Measurements from ENCODE around the gene TTC28. TPM values are rescaled to one million over a fixed set of nuclear protein-coding genes. Genes with fewer than 3 reads are reported as not detected.

Gene TTC28
- total and polyA plus RNA-seq, 2 donors (not counting 1 experiment from before 2014, with no cell fraction given) = 8.2 to 31.4 TPM

GRCh38 chr22:28450109-28450508 is 229.5 kb downstream of the TTC28 start:
- no peaks in the 10 kb centered on the region for H3K27me3 ChIP-seq (ENCODE audit: control insufficient read depth, insufficient read depth, low read length)
- H3K79me2 ChIP-seq (ENCODE audit: control insufficient read depth, insufficient read depth, low read length) = no peaks in the 10 kb centered on the region
- H3K4me3 ChIP-seq (replicated peaks in 1 of 4; ENCODE audit: control extremely low read depth in 1 of 4, insufficient read depth in 1 of 4, low read depth in 3 of 4, low read length in 4 of 4) = no peak overlapping the region
- H2AFZ ChIP-seq (ENCODE audit: low read length) = no peak overlapping the region
- DNase-seq (ENCODE audit: low read depth in 2 of 2) = no peak
- no peak overlapping the region for H3K4me2 ChIP-seq (ENCODE audit: extremely low read depth, insufficient read depth, low read length)
- no peaks in the 10 kb centered on the region for H3K9me3 ChIP-seq (ENCODE audit: control insufficient read depth, insufficient read depth, low read depth, low read length)
- TF ChIP-seq EZH2 (IDR thresholded peaks at IDR 0.05; ENCODE audit: low read length, missing control alignments) (no peak), CTCF (conservative IDR thresholded peaks at IDR 0.05 in 1 of 2, IDR thresholded peaks at IDR 0.05 in 1 of 2; ENCODE audit: low read depth in 1 of 2, low read length in 2 of 2) (no peak)
- H3K36me3 ChIP-seq (ENCODE audit: control insufficient read depth, insufficient read depth, low read length) = no peaks in the 10 kb centered on the region
- no peaks in the 10 kb centered on the region for H4K20me1 ChIP-seq (ENCODE audit: control insufficient read depth, extremely low read depth, insufficient read depth, low read length)
- no peak overlapping the region for H3K27ac ChIP-seq (ENCODE audit: insufficient read depth, low read length)
- H3K9ac ChIP-seq (ENCODE audit: insufficient read depth, low read length) = no peak overlapping the region
- no peaks in the 10 kb centered on the region for H3K4me1 ChIP-seq (ENCODE audit: control insufficient read depth, extremely low read depth, insufficient read depth, low read length)

- H3K27ac ChIP-seq (ENCODE audit: insufficient read depth, low read length) = no peak overlapping the region
- no peaks in the 10 kb centered on the region for H3K79me2 ChIP-seq (ENCODE audit: control insufficient read depth, insufficient read depth, low read length)
- no peak overlapping the region for H3K9ac ChIP-seq (ENCODE audit: insufficient read depth, low read length)
- DNase-seq (ENCODE audit: low read depth in 2 of 2) = no peak
- H3K27me3 ChIP-seq (ENCODE audit: control insufficient read depth, insufficient read depth, low read length) = no peaks in the 10 kb centered on the region
- no peaks in the 10 kb centered on the region for H3K36me3 ChIP-seq (ENCODE audit: control insufficient read depth, insufficient read depth, low read length)
- TF ChIP-seq EZH2 (IDR thresholded peaks at IDR 0.05; ENCODE audit: low read length, missing control alignments) = no peak
- TF ChIP-seq CTCF (conservative IDR thresholded peaks at IDR 0.05 in 1 of 2, IDR thresholded peaks at IDR 0.05 in 1 of 2; ENCODE audit: low read depth in 1 of 2, low read length in 2 of 2) = no peak
- H3K4me3 ChIP-seq (replicated peaks in 1 of 4; ENCODE audit: control extremely low read depth in 1 of 4, insufficient read depth in 1 of 4, low read depth in 3 of 4, low read length in 4 of 4) = no peak overlapping the region
- H3K4me1 ChIP-seq (ENCODE audit: control insufficient read depth, extremely low read depth, insufficient read depth, low read length) = peaks cover 3% of the 10 kb centered on the region
- H3K4me2 ChIP-seq (ENCODE audit: extremely low read depth, insufficient read depth, low read length) = no peak overlapping the region
- no peak overlapping the region for H2AFZ ChIP-seq (ENCODE audit: low read length)
- peaks cover under 1% of the 10 kb centered on the region for H4K20me1 ChIP-seq (ENCODE audit: control insufficient read depth, extremely low read depth, insufficient read depth, low read length)
- H3K9me3 ChIP-seq (ENCODE audit: control insufficient read depth, insufficient read depth, low read depth, low read length) = no peaks in the 10 kb centered on the region
Observed at GRCh38 chr22:28449041-28449440, 230.6 kb downstream of the TTC28 start.

DNA sequence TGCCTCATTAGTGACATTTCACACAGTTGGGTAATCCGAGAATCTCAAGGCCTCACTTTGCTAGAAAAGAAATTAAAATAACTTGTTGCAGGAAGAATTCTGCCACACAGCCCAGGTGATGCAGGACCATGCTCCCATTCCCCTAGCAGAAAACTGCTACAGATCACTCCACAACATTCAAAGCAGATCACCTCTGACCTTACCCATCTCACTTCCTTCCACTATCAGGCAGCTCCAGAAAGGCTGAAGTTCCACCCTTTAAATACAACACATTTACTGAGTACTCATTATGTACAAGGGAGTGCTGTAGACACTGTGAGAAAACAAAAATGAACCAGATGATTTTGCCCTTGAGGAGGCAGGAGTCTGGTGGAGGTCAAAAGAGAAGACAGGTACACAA is 231.0 kb downstream of the TTC28 start:
- H3K4me2 ChIP-seq (ENCODE audit: extremely low read depth, insufficient read depth, low read length) = no peak overlapping the region
- H3K79me2 ChIP-seq (ENCODE audit: control insufficient read depth, insufficient read depth, low read length) = no peaks in the 10 kb centered on the region
- no peak overlapping the region for H3K4me3 ChIP-seq (replicated peaks in 1 of 4; ENCODE audit: control extremely low read depth in 1 of 4, insufficient read depth in 1 of 4, low read depth in 3 of 4, low read length in 4 of 4)
- no peaks in the 10 kb centered on the region for H3K36me3 ChIP-seq (ENCODE audit: control insufficient read depth, insufficient read depth, low read length)
- H4K20me1 ChIP-seq (ENCODE audit: control insufficient read depth, extremely low read depth, insufficient read depth, low read length) = peaks cover 1% of the 10 kb centered on the region
- no peaks in the 10 kb centered on the region for H3K9me3 ChIP-seq (ENCODE audit: control insufficient read depth, insufficient read depth, low read depth, low read length)
- no peak overlapping the region for H3K9ac ChIP-seq (ENCODE audit: insufficient read depth, low read length)
- peaks cover 3% of the 10 kb centered on the region for H3K4me1 ChIP-seq (ENCODE audit: control insufficient read depth, extremely low read depth, insufficient read depth, low read length)
- TF ChIP-seq EZH2 (IDR thresholded peaks at IDR 0.05; ENCODE audit: low read length, missing control alignments) = no peak
- no peak for TF ChIP-seq CTCF (conservative IDR thresholded peaks at IDR 0.05 in 1 of 2, IDR thresholded peaks at IDR 0.05 in 1 of 2; ENCODE audit: low read depth in 1 of 2, low read length in 2 of 2)
- H3K27me3 ChIP-seq (ENCODE audit: control insufficient read depth, insufficient read depth, low read length) = no peaks in the 10 kb centered on the region
- H3K27ac ChIP-seq (ENCODE audit: insufficient read depth, low read length) = no peak overlapping the region
- H2AFZ ChIP-seq (ENCODE audit: low read length) = no peak overlapping the region
- no peak for DNase-seq (ENCODE audit: low read depth in 2 of 2)
